ENCODE results near the gene SRSF3. TPM values are rescaled to one million over a fixed set of nuclear protein-coding genes. Genes with fewer than 3 reads are reported as not detected.

Gene SRSF3
- total and polyA plus RNA-seq, 12 donors = 28.9 to 291 (median 123) TPM

DNA sequence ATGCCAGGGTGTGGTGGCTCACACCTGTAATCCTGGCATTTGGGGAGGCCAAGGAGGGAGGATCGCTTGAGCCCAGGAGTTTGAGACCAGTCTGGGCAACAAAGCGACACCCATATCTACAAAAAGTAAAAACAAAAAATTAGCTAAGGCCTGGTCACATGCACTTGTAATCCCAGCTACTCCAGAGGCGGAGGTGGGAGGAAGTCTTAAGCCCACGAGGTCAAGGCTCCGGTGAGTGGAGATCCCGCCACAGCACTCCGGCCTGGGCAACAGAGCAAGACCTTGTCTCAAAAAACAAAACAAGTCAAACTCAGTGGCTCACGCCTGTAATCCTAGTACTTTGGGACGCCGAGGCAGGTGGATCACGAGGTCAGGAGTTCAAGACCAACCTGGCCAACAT, 35.6 kb downstream of the SRSF3 start:
- DNase-seq = no peak
- Histone ChIP-seq H3K4me3 (no peak overlapping the region), H3K27me3 (no peaks in the 10 kb centered on the region), H3K27ac (peak overlapping the region in 1 of 5 donors; percentile 74), H3K36me3 (replicated peaks in 1 of 2) (no peaks in the 10 kb centered on the region), H3K4me1 (replicated peaks in 1 of 2) (peaks cover 8 to 21% of the 10 kb centered on the region in 2 donors), H3K9me3 (replicated peaks in 1 of 3) (no peaks in the 10 kb centered on the region)
- TF ChIP-seq POLR2A (IDR thresholded peaks at IDR 0.05) (no peak), CTCF (IDR thresholded peaks at IDR 0.05) (no peak)
- 85 to 93% (median 90%) methylated on average over 11 of the region's 11 CpGs for WGBS, 4 donors
- intact Hi-C loops (cut with DNase I) = loop anchor here in 1 of 2 donors (5.0 kb wide), 1 partner anchor 48 kb away; the partner anchor contains the start of gene CDKN1A

DNA sequence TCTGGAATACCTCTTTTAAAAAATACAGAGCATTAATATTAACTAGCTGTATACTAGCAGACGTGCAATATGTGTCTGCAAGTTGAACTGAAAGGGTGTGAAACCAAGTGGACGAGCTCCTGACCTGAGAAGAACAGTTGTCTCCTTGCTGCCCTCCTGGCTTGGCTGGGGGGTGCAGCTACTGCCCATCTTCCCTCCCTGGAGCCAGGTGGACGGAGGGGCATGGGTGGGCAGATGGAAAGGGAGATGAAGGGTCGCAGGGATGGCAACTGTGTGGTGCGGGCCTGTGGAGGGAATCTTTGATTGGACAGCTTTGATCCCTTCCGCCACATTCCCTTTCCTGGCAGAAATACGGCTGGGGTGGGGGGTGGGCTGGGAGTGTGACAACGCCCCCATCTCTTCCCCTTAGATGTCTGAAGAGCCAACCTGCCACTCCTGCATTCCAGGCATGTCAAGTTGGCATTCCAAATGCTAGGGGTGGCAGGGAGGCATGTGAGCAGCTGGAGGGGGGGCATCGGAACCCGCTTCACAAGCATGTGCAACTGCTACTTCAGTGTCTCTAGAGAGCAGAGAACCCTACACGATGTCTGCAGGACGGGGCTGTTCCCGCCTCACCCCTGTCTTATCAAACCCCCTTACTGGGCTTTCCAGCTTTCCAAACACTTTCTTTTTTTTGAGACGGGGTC, 37.3 kb downstream of the SRSF3 start:
- no peak overlapping the region for H3K27ac ChIP-seq
- H3K4me3 ChIP-seq = no peak overlapping the region
- 80 to 90% (median 87%) methylated on average over 11 to 14 of the region's 14 CpGs for WGBS, 4 donors
- H3K36me3 ChIP-seq (replicated peaks in 1 of 2) = no peaks in the 10 kb centered on the region
- H3K27me3 ChIP-seq = no peaks in the 10 kb centered on the region
- H3K4me1 ChIP-seq (replicated peaks in 1 of 2) = peaks cover 8 to 21% of the 10 kb centered on the region in 2 donors
- intact Hi-C loops (cut with DNase I) = no loop called here
- DNase-seq = no peak
- TF ChIP-seq POLR2A (IDR thresholded peaks at IDR 0.05) (no peak), CTCF (IDR thresholded peaks at IDR 0.05) (no peak)
- no peaks in the 10 kb centered on the region for H3K9me3 ChIP-seq (replicated peaks in 1 of 3)

- Histone ChIP-seq H3K27ac (no peak overlapping the region), H3K36me3 (replicated peaks in 1 of 2) (no peaks in the 10 kb centered on the region), H3K9me3 (replicated peaks in 1 of 3) (no peaks in the 10 kb centered on the region), H3K27me3 (no peaks in the 10 kb centered on the region), H3K4me1 (replicated peaks in 1 of 2) (peaks cover 2 to 4% of the 10 kb centered on the region in 2 donors), H3K4me3 (no peak overlapping the region)
- TF ChIP-seq POLR2A (IDR thresholded peaks at IDR 0.05) (no peak), CTCF (IDR thresholded peaks at IDR 0.05) (no peak)
- intact Hi-C loops (cut with DNase I) = no loop called here
- no peak for DNase-seq
- WGBS, 4 donors = 88 to 97% (median 91%) methylated on average over 6 of the region's 6 CpGs
These were observed 39.2 kb downstream of the SRSF3 start for GRCh38 chr6:36633370-36633769.

DNA sequence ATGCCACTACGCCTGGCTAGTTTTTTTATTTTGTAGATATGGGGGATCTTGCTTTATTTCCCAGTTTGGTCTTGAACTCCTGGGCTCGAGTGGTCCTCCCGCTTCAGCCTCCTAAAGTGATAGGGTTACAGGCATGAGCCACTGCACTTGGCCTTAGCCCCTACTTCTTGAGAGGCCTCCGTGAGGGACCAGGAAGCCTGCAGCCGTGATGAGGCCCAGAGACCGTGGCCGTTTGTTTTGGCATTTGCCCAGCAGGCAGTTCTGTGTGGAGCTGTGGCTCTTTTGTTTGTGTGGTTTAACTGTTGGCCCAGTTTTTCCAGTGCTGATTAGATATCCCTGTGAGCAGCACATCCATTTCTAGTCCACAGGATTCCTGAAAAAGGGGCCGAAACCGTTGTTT, 39.8 kb downstream of the SRSF3 start:
- TF ChIP-seq CTCF (IDR thresholded peaks at IDR 0.05) (no peak), POLR2A (IDR thresholded peaks at IDR 0.05) (no peak)
- intact Hi-C loops (cut with DNase I) = no loop called here
- WGBS, 4 donors = 54 to 78% (median 63%) methylated on average over 6 to 9 of the region's 9 CpGs
- Histone ChIP-seq H3K4me3 (no peak overlapping the region), H3K27ac (peak overlapping the region in 1 of 5 donors; percentile 41), H3K9me3 (replicated peaks in 1 of 3) (no peaks in the 10 kb centered on the region), H3K27me3 (no peaks in the 10 kb centered on the region), H3K4me1 (replicated peaks in 1 of 2) (no peaks in the 10 kb centered on the region), H3K36me3 (replicated peaks in 1 of 2) (no peaks in the 10 kb centered on the region)
- peak in 6 of 7 donors; percentile 37 to 70 (median 44) for DNase-seq

All from adrenal gland (tissue), 12 donors.